Tibial nerve (tissue), 4 donors: Measurements from ENCODE around the gene NDUFA11. TPM values are rescaled to one million over a fixed set of nuclear protein-coding genes. Genes with fewer than 3 reads are reported as not detected.
"Not testable (repeated sequence)": the region's sequence is repeated elsewhere in the genome, so short reads cannot be mapped to it uniquely, and the experiment has no call there.

Experiments
- DNase-seq, 2 donors: peaks; one replicate each; pipeline ENCODE4 v3.0.0-alpha.2; 2019; ENCODE audit warnings: low spot score in 2 of 2
- H3K27ac ChIP-seq, 4 donors: fragments of 200-600 bp; sonication (generic) in 3 of 4; one replicate each; pipeline ENCODE4 v1.5.1; 2017 to 2019; ENCODE audit warnings: mild to moderate bottlenecking in 1 of 4
- H3K27me3 ChIP-seq, 2 donors: fragments of 200-600 bp; sonication (generic) in 1 of 2; one replicate each; pipeline versions ENCODE4 v1.5.1 to v1.6.0; 2017 to 2019
- H3K36me3 ChIP-seq, 3 donors: fragments of 200-600 bp; sonication (generic); one replicate each; pipeline ENCODE4 v1.5.1; 2018 to 2019
- H3K4me1 ChIP-seq, 4 donors: fragments of 200-600 bp; sonication (generic) in 3 of 4; one replicate each; pipeline ENCODE4 v1.5.1; 2017 to 2019
- H3K4me3 ChIP-seq, 4 donors: fragments of 200-600 bp; sonication (generic) in 3 of 4; one replicate each; pipeline ENCODE4 v1.5.1; 2017 to 2019; ENCODE audit warnings: mild to moderate bottlenecking in 1 of 4, moderate library complexity in 1 of 4
- H3K9me3 ChIP-seq, 4 donors: fragments of 200-600 bp; sonication (generic) in 3 of 4; one replicate each; pipeline ENCODE4 v1.5.1; 2017 to 2019
- CTCF ChIP-seq, 5 experiments: fragments of 200-600 bp in 3 of 5; fragments of 450-650 bp in 2 of 5; sonication (generic) in 3 of 5; IDR thresholded peaks; one replicate each; pipeline ENCODE4 v1.5.1; 2016 to 2019; ENCODE audit warnings: antibody characterized with exemption in 5 of 5, mild to moderate bottlenecking in 3 of 5, moderate library complexity in 2 of 5
- EP300 ChIP-seq, 2 donors: sonication (generic); formaldehyde crosslinking; IDR thresholded peaks; one replicate each; pipeline ENCODE4 v1.6.1; 2017; ENCODE audit warnings: antibody characterized with exemption in 2 of 2, mild to moderate bottlenecking in 1 of 2
- POLR2A ChIP-seq, 2 donors: fragments of 450-650 bp; IDR thresholded peaks; one replicate each; pipeline ENCODE4 v1.6.1; 2017; ENCODE audit warnings: antibody characterized with exemption in 2 of 2, mild to moderate bottlenecking in 2 of 2, moderate library complexity in 2 of 2
- WGBS, 2 donors: methylation state at CpG; one replicate each; pipeline ENCODE4 v1.1.5; 2018; 5-methylcytosine and 5-hydroxymethylcytosine counted together
- total RNA-seq, 4 donors: library from RNA; depleted of rRNA; stranded (reverse); fragments of >200 nt; gene quantifications; one replicate each; pipeline ENCODE4 v1.1.0, GENCODE V29; 2016

Gene NDUFA11
- total RNA-seq, 4 donors from 2014 or later, result 184 to 350 (median 216) TPM

- DNase-seq, result no peak
- TF ChIP-seq EP300 (IDR thresholded peaks at IDR 0.05) (no peak), CTCF (IDR thresholded peaks at IDR 0.05) (no peak), POLR2A (IDR thresholded peaks at IDR 0.05) (no peak)
- H3K9me3 ChIP-seq, result no peaks in the 10 kb centered on the region
- no peak overlapping the region for H3K4me3 ChIP-seq
- peaks cover 0 to 51% of the 10 kb centered on the region in 2 donors for H3K27me3 ChIP-seq
- WGBS, 2 donors, result 82 to 85% methylated on average over 8 of the region's 8 CpGs
- H3K27ac ChIP-seq, result no peak overlapping the region
- H3K36me3 ChIP-seq, result no peaks in the 10 kb centered on the region
- peaks cover 0 to 12% (median 0%) of the 10 kb centered on the region in 4 donors for H3K4me1 ChIP-seq
These were observed 26.2 kb downstream of the NDUFA11 start for GRCh38 chr19:5877427-5877826.

- DNase-seq, H3K4me1 ChIP-seq, H3K27ac ChIP-seq, H3K36me3 ChIP-seq, H3K9me3 ChIP-seq, H3K4me3 ChIP-seq: not testable (repeated sequence)
- 78% methylated on average over 7 of the region's 7 CpGs for WGBS, 2 donors
- H3K27me3 ChIP-seq, result peaks cover 0 to 39% of the 10 kb centered on the region in 2 donors
These were observed 29.1 kb downstream of the NDUFA11 start for GRCh38 chr19:5874496-5874895.

- Histone ChIP-seq H3K36me3 (no peaks in the 10 kb centered on the region), H3K27me3 (peaks cover 0 to 31% of the 10 kb centered on the region in 2 donors), H3K4me3 (no peak overlapping the region), H3K27ac (no peak overlapping the region), H3K9me3 (no peaks in the 10 kb centered on the region), H3K4me1 (no peaks in the 10 kb centered on the region)
- no peak for TF ChIP-seq CTCF (IDR thresholded peaks at IDR 0.05)
- TF ChIP-seq EP300 (IDR thresholded peaks at IDR 0.05), result no peak
- TF ChIP-seq POLR2A (IDR thresholded peaks at IDR 0.05), result no peak
- WGBS, 2 donors, result 89 to 92% methylated on average over 12 of the region's 12 CpGs
- no peak for DNase-seq
These were observed 29.9 kb downstream of the NDUFA11 start for GRCh38 chr19:5873617-5874199.

- H3K27me3 ChIP-seq, result peaks cover 0 to 6% of the 10 kb centered on the region in 2 donors
- WGBS, 2 donors, result 78 to 81% methylated on average over 12 of the region's 12 CpGs
- no peak overlapping the region for H3K4me3 ChIP-seq
- TF ChIP-seq EP300 (IDR thresholded peaks at IDR 0.05) (no peak), POLR2A (IDR thresholded peaks at IDR 0.05) (no peak), CTCF (IDR thresholded peaks at IDR 0.05) (no peak)
- DNase-seq, result no peak
- H3K4me1 ChIP-seq, result no peaks in the 10 kb centered on the region
- H3K9me3 ChIP-seq, result no peaks in the 10 kb centered on the region
- H3K36me3 ChIP-seq, result no peaks in the 10 kb centered on the region
- no peak overlapping the region for H3K27ac ChIP-seq
These were observed 32.6 kb downstream of the NDUFA11 start for GRCh38 chr19:5870986-5871394.

- Histone ChIP-seq H3K27ac (no peak overlapping the region), H3K27me3 (peaks cover 0 to 6% of the 10 kb centered on the region in 2 donors), H3K4me3 (no peak overlapping the region), H3K36me3 (no peaks in the 10 kb centered on the region), H3K9me3 (no peaks in the 10 kb centered on the region), H3K4me1 (no peaks in the 10 kb centered on the region)
- TF ChIP-seq EP300 (IDR thresholded peaks at IDR 0.05) (no peak), CTCF (IDR thresholded peaks at IDR 0.05) (no peak), POLR2A (IDR thresholded peaks at IDR 0.05) (no peak)
- 79 to 84% methylated on average over 26 to 29 of the region's 31 CpGs for WGBS, 2 donors
- DNase-seq, result no peak
These were observed 36.1 kb downstream of the NDUFA11 start for GRCh38 chr19:5867201-5868136.
